Ishikawa (cell line): Measurements from ENCODE around the gene HOXA11.

Experiments used
- CEBPB ChIP-seq: IDR thresholded peaks from 2 replicates; pipeline ENCODE4 v1.6.1; 2012
- CREB1 ChIP-seq: IDR thresholded peaks from 2 replicates; pipeline ENCODE4 v1.6.1; 2012; ENCODE audit warnings: low read depth
- EGR1 ChIP-seq: IDR thresholded peaks from 2 replicates; pipeline ENCODE4 v1.6.1; 2012
- EP300 ChIP-seq: IDR thresholded peaks from 2 replicates; pipeline ENCODE4 v1.6.1; 2012; ENCODE audit warnings: borderline replicate concordance
- FOXM1 ChIP-seq: IDR thresholded peaks from 2 replicates; pipeline ENCODE4 v1.6.1; 2012; ENCODE audit warnings: low read depth, borderline replicate concordance
- RAD21 ChIP-seq: IDR thresholded peaks from 2 replicates; pipeline ENCODE4 v1.6.1; 2012; ENCODE audit warnings: low read depth
- REST ChIP-seq: IDR thresholded peaks from 2 replicates; pipeline ENCODE4 v1.6.1; 2012; ENCODE audit warnings: low read depth, mild to moderate bottlenecking
- TAF1 ChIP-seq: IDR thresholded peaks from 2 replicates; pipeline ENCODE4 v1.6.1; 2012; ENCODE audit warnings: low read depth, mild to moderate bottlenecking
- TEAD4 ChIP-seq: IDR thresholded peaks from 2 replicates; pipeline ENCODE4 v1.6.1; 2012
- USF1 ChIP-seq: IDR thresholded peaks from 2 replicates; pipeline ENCODE4 v1.6.1; 2012
- YY1 ChIP-seq: IDR thresholded peaks from 2 replicates; pipeline ENCODE4 v1.6.1; 2012; ENCODE audit warnings: low read depth
- TF ChIP-seq, protein P1 (sequence below): IDR thresholded peaks from 2 replicates; pipeline ENCODE4 v1.6.1; 2012

- TF ChIP-seq EP300 (no peak), RAD21 (no peak), FOXM1 (no peak), EGR1 (no peak), REST (no peak), TAF1 (no peak), CREB1 (no peak), YY1 (no peak), CEBPB (no peak), USF1 (no peak), TEAD4 (no peak)
- TF ChIP-seq, protein P1, sequence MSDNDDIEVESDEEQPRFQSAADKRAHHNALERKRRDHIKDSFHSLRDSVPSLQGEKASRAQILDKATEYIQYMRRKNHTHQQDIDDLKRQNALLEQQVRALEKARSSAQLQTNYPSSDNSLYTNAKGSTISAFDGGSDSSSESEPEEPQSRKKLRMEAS: no peak
Observed at GRCh38 chr7:27165996-27166530, 19.0 kb downstream of the HOXA11 start.
